WTC11 (cell line): ENCODE data around the gene KNG1. TPM values are rescaled to one million over a fixed set of nuclear protein-coding genes. Genes with fewer than 3 reads are reported as not detected.
A peak's percentile ranks its signal among the peaks of the same experiment; 100 is the strongest.

Experiments used
- ATAC-seq: fragments of 200-7000 bp; cut with Tn5 transposase; 2 replicates; pipeline ENCODE4 v1.10.0; 2021; ENCODE audit warnings: mild to moderate bottlenecking, moderate library complexity
- CTCF ChIA-PET: fragments of 300-600 bp; sonication (Branson Sonifier 250); formaldehyde crosslinking; loops from one replicate; lab custom pipeline; 2021; ENCODE audit warnings: antibody characterized with exemption; lab: Charles Lee
- POLR2A ChIA-PET: fragments of 350-600 bp; sonication (Branson Sonifier 250); formaldehyde crosslinking; loops from one replicate; lab custom pipeline; 2021; ENCODE audit warnings: antibody characterized with exemption; lab: Charles Lee
- DNase-seq: peaks from one replicate; pipeline ENCODE4 v3.0.0; 2021; ENCODE audit warnings: low spot score
- H3K27ac Mint-ChIP-seq: 2 replicates; pipeline ENCODE4 v1.8.0; 2021; ENCODE audit warnings: mixed read lengths
- H3K27me3 Mint-ChIP-seq: 2 replicates; pipeline ENCODE4 v1.8.0; 2021; ENCODE audit warnings: low read depth, mild to moderate bottlenecking, moderate library complexity, mixed read lengths
- H3K36me3 Mint-ChIP-seq: 2 replicates; pipeline ENCODE4 v1.8.0; 2021; ENCODE audit warnings: mixed read lengths
- H3K4me1 Mint-ChIP-seq: 2 replicates; pipeline ENCODE4 v1.8.0; 2022; ENCODE audit warnings: mixed read lengths
- H3K4me3 Mint-ChIP-seq: 2 replicates; pipeline ENCODE4 v1.8.0; 2021; ENCODE audit warnings: mild to moderate bottlenecking, moderate library complexity, mixed read lengths
- H3K9me3 Mint-ChIP-seq: 2 replicates; pipeline ENCODE4 v1.8.0; 2021; ENCODE audit warnings: mixed read lengths
- E2F1 ChIP-seq: sonication (generic); formaldehyde crosslinking; IDR thresholded peaks from 2 replicates; pipeline ENCODE4 v1.8.0; 2022; ENCODE audit warnings: mild to moderate bottlenecking, missing genetic modification reagents
- ETV6 ChIP-seq: sonication (generic); formaldehyde crosslinking; IDR thresholded peaks from 2 replicates; pipeline ENCODE4 v1.8.1; 2022; ENCODE audit warnings: mild to moderate bottlenecking, missing genetic modification reagents
- FOXK1 ChIP-seq: sonication (generic); formaldehyde crosslinking; IDR thresholded peaks from 2 replicates; pipeline ENCODE4 v1.8.0; 2022; ENCODE audit warnings: mild to moderate bottlenecking, moderate library complexity, missing genetic modification reagents
- FOXP1 ChIP-seq: sonication (generic); formaldehyde crosslinking; IDR thresholded peaks from 2 replicates; pipeline ENCODE4 v1.8.0; 2022; ENCODE audit warnings: missing genetic modification reagents, mild to moderate bottlenecking, moderate library complexity, borderline replicate concordance
- GTF2I ChIP-seq: fragments of 250-450 bp; sonication (Bioruptor Pico); conservative IDR thresholded peaks from 2 replicates; pipeline ENCODE4 v1.4.0; 2021; ENCODE audit warnings: mild to moderate bottlenecking
- MXD4 ChIP-seq: fragments of 250-450 bp; sonication (Bioruptor Pico); IDR thresholded peaks from 2 replicates; pipeline ENCODE4 v1.8.0; 2021; ENCODE audit warnings: mild to moderate bottlenecking, moderate library complexity, borderline replicate concordance
- NFE2L1 ChIP-seq: sonication (generic); formaldehyde crosslinking; IDR thresholded peaks from 2 replicates; pipeline ENCODE4 v1.8.1; 2023; ENCODE audit warnings: missing genetic modification reagents
- NR1H2 ChIP-seq: sonication (generic); formaldehyde crosslinking; IDR thresholded peaks from 2 replicates; pipeline ENCODE4 v1.9.0; 2021; ENCODE audit warnings: mild to moderate bottlenecking, moderate library complexity, missing genetic modification reagents
- PRDM15 ChIP-seq: sonication (generic); formaldehyde crosslinking; IDR thresholded peaks from 2 replicates; pipeline ENCODE4 v1.8.0; 2022; ENCODE audit warnings: missing genetic modification reagents
- SOX15 ChIP-seq: fragments of 250-450 bp; sonication (Bioruptor Pico); IDR thresholded peaks from 2 replicates; pipeline ENCODE4 v1.9.0; 2021; ENCODE audit warnings: mild to moderate bottlenecking
- TEAD1 ChIP-seq: sonication (generic); formaldehyde crosslinking; IDR thresholded peaks from 2 replicates; pipeline ENCODE4 v1.8.0; 2022; ENCODE audit warnings: mild to moderate bottlenecking, missing genetic modification reagents
- USF1 ChIP-seq: sonication (generic); formaldehyde crosslinking; IDR thresholded peaks from 2 replicates; pipeline ENCODE4 v1.8.0; 2022; ENCODE audit warnings: mild to moderate bottlenecking, missing genetic modification reagents
- ZBTB21 ChIP-seq: sonication (generic); formaldehyde crosslinking; IDR thresholded peaks from 2 replicates; pipeline ENCODE4 v1.8.1; 2023; ENCODE audit warnings: mild to moderate bottlenecking, missing genetic modification reagents, borderline replicate concordance
- ZMAT4 ChIP-seq: fragments of 250-450 bp; sonication (Bioruptor Pico); IDR thresholded peaks from 2 replicates; pipeline ENCODE4 v1.9.0; 2021; ENCODE audit warnings: mild to moderate bottlenecking
- ZNF232 ChIP-seq: sonication (generic); formaldehyde crosslinking; IDR thresholded peaks from 2 replicates; pipeline ENCODE4 v1.8.0; 2022; ENCODE audit warnings: mild to moderate bottlenecking, missing genetic modification reagents
- ZNF317 ChIP-seq: sonication (generic); formaldehyde crosslinking; IDR thresholded peaks from 2 replicates; pipeline ENCODE4 v1.8.1; 2023; ENCODE audit warnings: low read depth, mild to moderate bottlenecking, moderate library complexity, missing genetic modification reagents, borderline replicate concordance
- ZNF423 ChIP-seq: fragments of 250-450 bp; sonication (Bioruptor Pico); IDR thresholded peaks from 2 replicates; pipeline ENCODE4 v2.1.2; 2022; ENCODE audit warnings: mild to moderate bottlenecking, moderate library complexity
- total RNA-seq: library from RNA; stranded (reverse); gene quantifications from 3 replicates; pipeline ENCODE4 v1.2.3, GENCODE V29; 2021
- TF ChIP-seq, protein P1 (sequence below): sonication (generic); formaldehyde crosslinking; IDR thresholded peaks from 2 replicates; pipeline ENCODE4 v1.8.0; 2022; ENCODE audit warnings: mild to moderate bottlenecking, missing genetic modification reagents
- TF ChIP-seq, protein P2 (sequence below): sonication (generic); formaldehyde crosslinking; IDR thresholded peaks from 2 replicates; pipeline ENCODE4 v1.8.1; 2022; ENCODE audit warnings: low read depth, mild to moderate bottlenecking, moderate library complexity, missing genetic modification reagents, borderline replicate concordance
- TF ChIP-seq, protein P3 (sequence below): fragments of 250-450 bp; sonication (Bioruptor Pico); IDR thresholded peaks from 2 replicates; pipeline ENCODE4 v2.1.2; 2022; ENCODE audit warnings: mild to moderate bottlenecking, moderate library complexity

KNG1 gene
- total RNA-seq, 1 experiment from 2014 or later, result 0.13 TPM

DNA sequence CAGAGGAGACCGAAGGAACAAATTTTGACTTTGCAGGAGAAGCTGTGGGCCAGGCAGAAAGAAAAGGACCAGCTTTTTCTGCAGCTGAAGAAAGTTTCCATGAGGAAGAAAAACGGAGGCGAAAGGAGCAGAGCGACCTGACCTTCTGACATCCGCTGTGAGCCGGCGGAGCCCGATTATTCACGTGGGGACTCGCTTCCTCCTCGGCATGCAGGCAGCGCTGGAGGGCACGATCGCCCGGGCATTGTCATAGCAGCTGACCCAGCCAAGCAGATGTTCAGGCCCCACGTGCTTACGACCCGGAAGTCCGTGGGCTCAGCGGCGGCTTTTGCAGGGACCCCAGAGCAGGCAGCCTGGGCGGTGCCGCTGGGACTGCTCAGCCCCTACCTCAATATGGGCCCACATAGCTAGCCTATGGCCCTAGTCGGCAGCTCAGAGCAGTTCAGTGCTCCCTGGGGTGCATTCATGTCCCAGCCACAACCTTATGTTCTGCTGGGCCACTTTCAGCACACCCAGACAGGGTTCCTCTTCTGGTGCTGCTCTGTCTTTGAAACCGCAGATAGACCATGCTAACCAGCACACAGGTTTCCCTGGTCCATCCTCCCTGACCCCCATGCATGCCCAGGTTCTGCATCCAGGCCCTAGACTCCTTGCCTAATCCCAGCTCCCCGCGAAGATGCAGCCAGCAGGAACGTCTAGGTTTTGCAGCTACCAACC is 55.7 kb downstream of the KNG1 start:
- Mint-ChIP-seq H3K9me3 (no peaks in the 10 kb centered on the region), H3K4me1 (peaks cover 26% of the 10 kb centered on the region), H3K36me3 (no peaks in the 10 kb centered on the region), H3K27me3 (peaks cover 32% of the 10 kb centered on the region), H3K27ac (no peak overlapping the region), H3K4me3 (peak overlapping the region; percentile 57)
- POLR2A ChIA-PET, result interaction anchor here (2.6 kb wide), 1 partner anchor 11 kb away, joined by 16 read pairs; the partner anchor contains the start of gene EIF4A2
- peak; percentile 40 for DNase-seq
- peak; percentile 44 for ATAC-seq
- TF ChIP-seq PRDM15 (CRISPR knock-in tag), result 0 out of 2 replicates have a peak, but pooled peaks have one; percentile 5
- no peak for TF ChIP-seq ZNF317 (CRISPR knock-in tag)
- TF ChIP-seq, protein P1, sequence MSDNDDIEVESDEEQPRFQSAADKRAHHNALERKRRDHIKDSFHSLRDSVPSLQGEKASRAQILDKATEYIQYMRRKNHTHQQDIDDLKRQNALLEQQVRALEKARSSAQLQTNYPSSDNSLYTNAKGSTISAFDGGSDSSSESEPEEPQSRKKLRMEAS (CRISPR knock-in tag), result peak; percentile 37; the same call in 1 of the 2 replicates
- CTCF ChIA-PET, result interaction anchor here (0.6 to 1.4 kb wide), 8 partner anchors 8 to 392 kb away, joined by 3 to 6 read pairs (median 4); partner anchors contain the start of gene DNAJB11

DNA sequence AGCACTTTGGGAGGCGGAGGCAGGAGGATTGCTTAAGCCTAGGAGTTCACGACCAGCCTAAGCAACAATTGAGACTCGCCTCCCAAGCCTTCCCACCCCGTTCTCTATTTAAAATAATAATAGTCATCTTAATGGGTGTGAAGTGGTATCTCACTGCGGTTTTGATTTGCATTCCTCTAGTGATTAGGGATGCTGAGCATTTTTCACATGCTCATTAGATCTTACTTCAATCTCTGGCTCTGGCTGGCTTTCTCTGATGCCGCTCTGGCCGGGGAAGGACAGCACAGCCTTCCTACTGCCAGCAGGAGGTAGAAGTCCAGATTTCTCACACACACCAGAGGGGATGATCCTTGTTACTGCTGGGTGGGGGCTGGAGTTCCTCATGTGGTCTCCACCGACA is 58.8 kb downstream of the KNG1 start:
- ATAC-seq (peak; percentile 81), DNase-seq (peak; percentile 30)
- TF ChIP-seq FOXP1 (CRISPR knock-in tag) (no peak), MXD4 (no peak), E2F1 (CRISPR knock-in tag) (no peak), ZBTB21 (CRISPR knock-in tag) (no peak), ZNF423 (CRISPR knock-in tag) (0 out of 2 replicates have a peak, but pooled peaks have one; percentile 11), SOX15 (CRISPR knock-in tag) (no peak), ZMAT4 (CRISPR knock-in tag) (no peak), NR1H2 (CRISPR knock-in tag) (no peak), FOXK1 (peak; percentile 33; the same call in 1 of the 2 replicates), GTF2I (CRISPR knock-in tag) (no peak), NFE2L1 (CRISPR knock-in tag) (no peak), ZNF232 (no peak), ETV6 (peak; percentile 73; the same call in 1 of the 2 replicates), TEAD1 (peak; percentile 37; the same call in 1 of the 2 replicates), USF1 (no peak)
- TF ChIP-seq, protein P2, sequence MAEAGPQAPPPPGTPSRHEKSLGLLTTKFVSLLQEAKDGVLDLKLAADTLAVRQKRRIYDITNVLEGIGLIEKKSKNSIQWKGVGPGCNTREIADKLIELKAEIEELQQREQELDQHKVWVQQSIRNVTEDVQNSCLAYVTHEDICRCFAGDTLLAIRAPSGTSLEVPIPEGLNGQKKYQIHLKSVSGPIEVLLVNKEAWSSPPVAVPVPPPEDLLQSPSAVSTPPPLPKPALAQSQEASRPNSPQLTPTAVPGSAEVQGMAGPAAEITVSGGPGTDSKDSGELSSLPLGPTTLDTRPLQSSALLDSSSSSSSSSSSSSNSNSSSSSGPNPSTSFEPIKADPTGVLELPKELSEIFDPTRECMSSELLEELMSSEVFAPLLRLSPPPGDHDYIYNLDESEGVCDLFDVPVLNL, result no peak
- TF ChIP-seq, protein P3, sequence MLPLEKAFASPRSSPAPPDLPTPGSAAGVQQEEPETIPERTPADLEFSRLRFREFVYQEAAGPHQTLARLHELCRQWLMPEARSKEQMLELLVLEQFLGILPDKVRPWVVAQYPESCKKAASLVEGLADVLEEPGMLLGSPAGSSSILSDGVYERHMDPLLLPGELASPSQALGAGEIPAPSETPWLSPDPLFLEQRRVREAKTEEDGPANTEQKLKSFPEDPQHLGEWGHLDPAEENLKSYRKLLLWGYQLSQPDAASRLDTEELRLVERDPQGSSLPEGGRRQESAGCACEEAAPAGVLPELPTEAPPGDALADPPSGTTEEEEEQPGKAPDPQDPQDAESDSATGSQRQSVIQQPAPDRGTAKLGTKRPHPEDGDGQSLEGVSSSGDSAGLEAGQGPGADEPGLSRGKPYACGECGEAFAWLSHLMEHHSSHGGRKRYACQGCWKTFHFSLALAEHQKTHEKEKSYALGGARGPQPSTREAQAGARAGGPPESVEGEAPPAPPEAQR (CRISPR knock-in tag), result no peak
- CTCF ChIA-PET, result interaction anchor here (1.0 kb wide), 1 partner anchor 159 kb away, joined by 7 read pairs; no protein-coding TSS in a partner anchor
- Mint-ChIP-seq H3K27ac (peak overlapping the region; percentile 65), H3K4me1 (peaks cover 26% of the 10 kb centered on the region), H3K4me3 (peak overlapping the region; percentile 24; the same call in 1 of the 2 replicates), H3K9me3 (no peaks in the 10 kb centered on the region), H3K36me3 (no peaks in the 10 kb centered on the region), H3K27me3 (peaks cover 42% of the 10 kb centered on the region)
- POLR2A ChIA-PET, result interaction anchor here (0.7 kb wide), 1 partner anchor 34 kb away, joined by 3 read pairs; no protein-coding TSS in a partner anchor
